H1 (cell line): ENCODE data around the gene CITED4. TPM values are rescaled to one million over a fixed set of nuclear protein-coding genes. Genes with fewer than 3 reads are reported as not detected.

Experiments used
- CTCF ChIA-PET: fragments of 300-600 bp; sonication (Branson Sonifier 250); formaldehyde crosslinking; loops from one replicate; lab custom pipeline; 2021; ENCODE audit not compliant: partially characterized antibody; lab: Charles Lee
- POLR2A ChIA-PET: fragments of 300-600 bp; sonication (Branson Sonifier 250); formaldehyde crosslinking; loops from one replicate; lab custom pipeline; 2021; ENCODE audit warnings: inconsistent platforms; ENCODE audit not compliant: partially characterized antibody; lab: Charles Lee
- DNase-seq, 2 experiments: peaks; one replicate each; pipeline versions ENCODE4 v3.0.0 to v3.0.0-alpha.2; 2010 to 2022; ENCODE audit warnings: low spot score in 2 of 2, low read depth in 1 of 2, mixed read lengths in 1 of 2
- FAIRE-seq: peaks from 2 replicates; lab custom pipeline; 2011; peaks lifted over from hg19 to GRCh38; lab: Jason Lieb, UNC
- H2AFZ ChIP-seq: 2 replicates; pipeline ENCODE4 v1.8.1; 2012; ENCODE audit warnings: low read length, inconsistent platforms
- H2AK5ac ChIP-seq: 2 replicates; pipeline ENCODE4 v1.6.1; 2013; ENCODE audit warnings: low read depth, low read length
- H2BK120ac ChIP-seq: replicated peaks from 2 replicates; pipeline ENCODE3; 2013; ENCODE audit warnings: low read depth, low read length, inconsistent platforms
- H2BK12ac ChIP-seq: 2 replicates; pipeline ENCODE4 v1.6.1; 2013; ENCODE audit warnings: low read depth, low read length
- H2BK15ac ChIP-seq: 2 replicates; pipeline ENCODE4 v1.6.1; 2013; ENCODE audit warnings: low read length
- H2BK20ac ChIP-seq: 2 replicates; pipeline ENCODE4 v1.6.1; 2013; ENCODE audit warnings: low read length
- H2BK5ac ChIP-seq: 2 replicates; pipeline ENCODE4 v1.6.1; 2013; ENCODE audit warnings: low read depth, low read length
- H3K14ac ChIP-seq: 2 replicates; pipeline ENCODE4 v1.6.1; 2013; ENCODE audit warnings: inconsistent platforms; ENCODE audit not compliant: insufficient read length
- H3K18ac ChIP-seq: 2 replicates; pipeline ENCODE4 v1.6.1; 2013; ENCODE audit warnings: low read length; ENCODE audit errors: extremely low read depth
- H3K23ac ChIP-seq: 2 replicates; pipeline ENCODE4 v1.6.1; 2013; ENCODE audit warnings: inconsistent platforms; ENCODE audit not compliant: insufficient read length
- H3K23me2 ChIP-seq: 2 replicates; pipeline ENCODE4 v1.6.1; 2013; ENCODE audit warnings: low read depth, low read length
- H3K27ac ChIP-seq: 2 replicates; pipeline ENCODE4 v1.6.1; 2011; ENCODE audit warnings: low read depth, low read length, inconsistent platforms
- H3K27me3 ChIP-seq, 4 experiments: replicated peaks in 1 of 4; 1 replicate in 1 of 4; 2 replicates in 3 of 4; pipeline versions ENCODE4 v1.6.1 to v1.8.1; 2011 to 2013; ENCODE audit warnings: low read length in 3 of 4, mild to moderate bottlenecking in 3 of 4, inconsistent platforms in 2 of 4, mixed read lengths in 2 of 4, moderate library complexity in 1 of 4; ENCODE audit not compliant: control insufficient read depth in 3 of 4, insufficient read depth in 3 of 4; ENCODE audit errors: extremely low read depth in 1 of 4
- H3K36me3 ChIP-seq, 4 experiments: 2 replicates each; pipeline versions ENCODE4 v1.6.1 to v1.8.1; 2011 to 2013; ENCODE audit warnings: mild to moderate bottlenecking in 4 of 4, low read length in 3 of 4, moderate library complexity in 2 of 4, control low read depth in 1 of 4, inconsistent platforms in 1 of 4; ENCODE audit not compliant: insufficient read depth in 4 of 4, control insufficient read depth in 2 of 4
- H3K4ac ChIP-seq: replicated peaks from 2 replicates; pipeline ENCODE3; 2013; ENCODE audit warnings: low read length, low read depth, mixed read lengths, inconsistent platforms; ENCODE audit not compliant: insufficient read length
- H3K4me1 ChIP-seq, 4 experiments: replicated peaks in 1 of 4; 1 replicate in 1 of 4; 2 replicates in 3 of 4; pipeline versions ENCODE4 v1.6.1 to v1.8.1; 2011 to 2013; ENCODE audit warnings: low read length in 3 of 4, inconsistent platforms in 2 of 4, mixed read lengths in 1 of 4; ENCODE audit not compliant: insufficient read depth in 4 of 4, control insufficient read depth in 3 of 4
- H3K4me2 ChIP-seq, 2 experiments: 2 replicates each; pipeline versions ENCODE4 v1.6.1 to v1.8.1; 2011 to 2013; ENCODE audit warnings: low read depth in 2 of 2, low read length in 2 of 2, control low read depth in 1 of 2, inconsistent platforms in 1 of 2, mild to moderate bottlenecking in 1 of 2; ENCODE audit not compliant: insufficient read depth in 1 of 2
- H3K4me3 ChIP-seq, 4 experiments: fragments of 200-600, 300-600 bp in 1 of 4; sonication (generic), shearing (Covaris generic), sonication (Bioruptor Twin) in 1 of 4; 2 replicates each; pipeline versions ENCODE4 v1.5.1 to v1.8.1; 2011 to 2016; ENCODE audit warnings: low read length in 4 of 4, low read depth in 3 of 4, control low read depth in 2 of 4, inconsistent platforms in 2 of 4, mild to moderate bottlenecking in 2 of 4, mixed read lengths in 1 of 4, moderate library complexity in 1 of 4; ENCODE audit not compliant: insufficient read depth in 2 of 4; ENCODE audit errors: extremely low read depth in 1 of 4
- H3K56ac ChIP-seq: replicated peaks from 2 replicates; pipeline ENCODE3; 2013; ENCODE audit warnings: low read depth, mild to moderate bottlenecking, mixed read lengths, low read length, inconsistent platforms; ENCODE audit not compliant: insufficient read length
- H3K79me1 ChIP-seq: 2 replicates; pipeline ENCODE4 v1.6.1; 2013; ENCODE audit warnings: low read depth, low read length, control low read depth
- H3K79me2 ChIP-seq, 2 experiments: 2 replicates each; pipeline versions ENCODE4 v1.6.1 to v1.8.1; 2012 to 2013; ENCODE audit warnings: low read length in 2 of 2, mild to moderate bottlenecking in 2 of 2, inconsistent platforms in 1 of 2; ENCODE audit not compliant: insufficient read depth in 2 of 2, control insufficient read depth in 1 of 2
- H3K9ac ChIP-seq, 4 experiments: replicated peaks in 1 of 4; 1 replicate in 1 of 4; 2 replicates in 3 of 4; pipeline versions ENCODE4 v1.6.1 to v1.8.1; 2011 to 2013; ENCODE audit warnings: low read depth in 3 of 4, low read length in 3 of 4, control low read depth in 2 of 4, mild to moderate bottlenecking in 2 of 4, moderate library complexity in 2 of 4, inconsistent platforms in 1 of 4; ENCODE audit errors: extremely low read depth in 1 of 4
- H3K9me3 ChIP-seq, 2 experiments: 2 replicates each; pipeline versions ENCODE4 v1.6.1 to v1.8.1; 2012 to 2013; ENCODE audit warnings: mild to moderate bottlenecking in 2 of 2, moderate library complexity in 2 of 2, control low read depth in 1 of 2, inconsistent platforms in 1 of 2, low read depth in 1 of 2, low read length in 1 of 2, mixed read lengths in 1 of 2; ENCODE audit not compliant: insufficient read depth in 2 of 2
- H4K20me1 ChIP-seq, 2 experiments: replicated peaks in 1 of 2; 2 replicates each; pipeline versions ENCODE3 to v1.8.1; 2011 to 2013; ENCODE audit warnings: inconsistent platforms in 2 of 2, low read length in 2 of 2, mild to moderate bottlenecking in 1 of 2; ENCODE audit not compliant: insufficient read depth in 2 of 2, control insufficient read depth in 1 of 2
- H4K5ac ChIP-seq: 2 replicates; pipeline ENCODE4 v1.6.1; 2013; ENCODE audit warnings: low read length, low read depth, mixed read lengths, inconsistent platforms; ENCODE audit not compliant: insufficient read length
- H4K8ac ChIP-seq: 2 replicates; pipeline ENCODE4 v1.8.0; 2013; ENCODE audit warnings: mild to moderate bottlenecking, moderate library complexity, low read length, inconsistent platforms; ENCODE audit not compliant: insufficient read depth; ENCODE audit errors: extremely low read depth
- H4K91ac ChIP-seq: replicated peaks from 2 replicates; pipeline ENCODE3; 2013; ENCODE audit warnings: low read length, mixed read lengths, inconsistent platforms; ENCODE audit not compliant: insufficient read length
- ASH2L ChIP-seq: fragments of 200-600, 300-600 bp; sonication (generic); IDR thresholded peaks from one replicate; pipeline ENCODE4 v1.7.1; 2017; ENCODE audit warnings: low read length
- BACH1 ChIP-seq: IDR thresholded peaks from 2 replicates; pipeline ENCODE4 v1.6.1; 2012; ENCODE audit warnings: low read length, improper control_type of control experiment
- CBX5 ChIP-seq: fragments of 300-800, 300-1000 bp; sonication (generic); IDR thresholded peaks from 2 replicates; pipeline ENCODE4 v1.7.1; 2016; ENCODE audit warnings: antibody characterized with exemption, low read length, low read depth
- CHD1 ChIP-seq: IDR thresholded peaks from 2 replicates; pipeline ENCODE4 v1.6.1; 2012; ENCODE audit warnings: low read depth, low read length, improper control_type of control experiment
- EGR1 ChIP-seq: IDR thresholded peaks from 2 replicates; pipeline ENCODE4 v1.6.1; 2011; ENCODE audit warnings: low read depth, low read length, borderline replicate concordance
- FOSL1 ChIP-seq: IDR thresholded peaks from 2 replicates; pipeline ENCODE4 v1.6.1; 2011; ENCODE audit warnings: mild to moderate bottlenecking, low read depth, low read length, moderate library complexity; ENCODE audit not compliant: insufficient read depth
- GABPA ChIP-seq: IDR thresholded peaks from 2 replicates; pipeline ENCODE4 v1.6.1; 2011; ENCODE audit warnings: mild to moderate bottlenecking, low read length, moderate library complexity, borderline replicate concordance; ENCODE audit not compliant: insufficient read depth
- NANOG ChIP-seq: IDR thresholded peaks from 2 replicates; pipeline ENCODE4 v1.6.1; 2011; ENCODE audit warnings: low read length, low read depth, mild to moderate bottlenecking, inconsistent platforms; ENCODE audit not compliant: insufficient read depth, poor library complexity, severe bottlenecking
- POLR2A ChIP-seq, 2 experiments: IDR thresholded peaks; 1 replicate in 1 of 2; 2 replicates in 1 of 2; pipeline ENCODE4 v1.6.1; 2011; ENCODE audit warnings: low read depth in 2 of 2, low read length in 2 of 2, mild to moderate bottlenecking in 2 of 2; ENCODE audit errors: control extremely low read depth in 1 of 2
- RAD21 ChIP-seq, 2 experiments: IDR thresholded peaks in 1 of 2; conservative IDR thresholded peaks in 1 of 2; 2 replicates each; pipeline ENCODE4 v1.6.1; 2011; ENCODE audit warnings: low read depth in 2 of 2, low read length in 2 of 2, improper control_type of control experiment in 1 of 2, inconsistent platforms in 1 of 2, mild to moderate bottlenecking in 1 of 2, moderate library complexity in 1 of 2
- RFX5 ChIP-seq: IDR thresholded peaks from 2 replicates; pipeline ENCODE4 v1.6.1; 2011; ENCODE audit warnings: low read depth, low read length, improper control_type of control experiment, borderline replicate concordance
- SIN3A ChIP-seq, 2 experiments: IDR thresholded peaks in 1 of 2; conservative IDR thresholded peaks in 1 of 2; 2 replicates each; pipeline ENCODE4 v1.6.1; 2011 to 2012; ENCODE audit warnings: low read length in 2 of 2, improper control_type of control experiment in 1 of 2, low read depth in 1 of 2, mild to moderate bottlenecking in 1 of 2
- SP2 ChIP-seq: IDR thresholded peaks from 2 replicates; pipeline ENCODE4 v1.6.1; 2012; ENCODE audit warnings: mild to moderate bottlenecking, low read length, inconsistent platforms
- TAF1 ChIP-seq: IDR thresholded peaks from 2 replicates; pipeline ENCODE4 v1.6.1; 2011; ENCODE audit warnings: mild to moderate bottlenecking, low read depth, low read length
- YY1 ChIP-seq: IDR thresholded peaks from 2 replicates; pipeline ENCODE4 v1.6.1; 2011; ENCODE audit warnings: low read depth, mild to moderate bottlenecking, low read length
- WGBS, 2 experiments: shearing (Covaris generic) in 1 of 2; methylation state at CpG; one replicate each; pipeline versions ENCODE4 v1.1.6 to v1.1.7; 2013 to 2015; ENCODE audit warnings: low lambda C conversion rate in 2 of 2, mixed read lengths in 2 of 2, inconsistent platforms in 1 of 2, low coverage in 1 of 2, missing lambda C conversion rate in 1 of 2; ENCODE audit not compliant: insufficient replicate concordance in 2 of 2, insufficient coverage in 1 of 2, insufficient read length in 1 of 2; ENCODE audit errors: extremely low coverage in 1 of 2, missing lambda C conversion rate in 1 of 2; 5-methylcytosine and 5-hydroxymethylcytosine counted together
- polyA plus RNA-seq, 7 experiments: library from polyadenylated mRNA; depleted of rRNA in 3 of 7; stranded (reverse) in 5 of 7; unstranded in 2 of 7; fragments of >200 nt in 5 of 7; fragments of 200-250 nt in 2 of 7; gene quantifications; 1 replicate in 5 of 7; 2 replicates in 1 of 7; 4 replicates in 1 of 7; pipeline versions ENCODE4 v1.2.1 to v1.2.3, GENCODE V29; 2011 to 2013; ENCODE audit warnings: missing spikeins in 2 of 7, mixed read lengths in 2 of 7
- total RNA-seq: library from RNA; stranded (reverse); fragmentation: NEBNext Ultra II Directional; extraction: Animal tissue kit (Norgen Biotek cat#: 25700); gene quantifications from 2 replicates; pipeline ENCODE4 v1.2.1, GENCODE V29; 2021

CITED4 gene
- total and polyA plus RNA-seq, 2 of the 8 experiments (the other 6 are each of a cell fraction or from before 2014, with no cell fraction given): 5.4 to 16.3 TPM

- Histone ChIP-seq H3K14ac (no peak overlapping the region), H4K20me1 (no peaks in the 10 kb centered on the region), H2BK5ac (no peak overlapping the region), H2BK120ac (no peak overlapping the region), H3K56ac (no peak overlapping the region), H2AK5ac (no peak overlapping the region), H4K5ac (no peak overlapping the region), H3K4me3 (no peak overlapping the region), H3K79me1 (no peaks in the 10 kb centered on the region), H3K9me3 (peaks cover 5 to 6% of the 10 kb centered on the region in 2 experiments; a peak in 3 of 4 replicates), H3K36me3 (no peaks in the 10 kb centered on the region), H3K79me2 (no peaks in the 10 kb centered on the region), H2BK12ac (no peak overlapping the region), H3K9ac (no peak overlapping the region), H2BK15ac (no peak overlapping the region), H3K4ac (no peak overlapping the region), H3K27ac (no peak overlapping the region), H3K4me2 (no peak overlapping the region), H2BK20ac (no peak overlapping the region), H4K91ac (no peak overlapping the region), H3K4me1 (peaks cover 0 to under 1% (median 0%) of the 10 kb centered on the region in 4 experiments; a peak in 1 of 7 replicates), H3K23me2 (no peaks in the 10 kb centered on the region), H4K8ac (no peak overlapping the region), H3K23ac (no peak overlapping the region), H3K27me3 (no peaks in the 10 kb centered on the region), H2AFZ (no peak overlapping the region), H3K18ac (no peak overlapping the region)
- CTCF ChIA-PET: interaction anchor here (0.6 to 8.0 kb wide), 4 partner anchors 10 to 260 kb away, joined by 3 to 83 read pairs (median 4); partner anchors contain the start of gene CITED4
- DNase-seq: no peak
- POLR2A ChIA-PET: interaction anchor here (2.3 kb wide), 1 partner anchor 10 kb away, joined by 6 read pairs; the partner anchor contains the start of gene CITED4
- WGBS, 2 experiments: 86% methylated on average over 3 of the region's 3 CpGs; no CpG with 5 or more reads in 1 of the 2 experiments
- no peak for FAIRE-seq
- TF ChIP-seq RFX5: no peak
- TF ChIP-seq SP2: no peak
- TF ChIP-seq ASH2L: no peak
- no peak for TF ChIP-seq TAF1
- no peak for TF ChIP-seq GABPA
- no peak for TF ChIP-seq CBX5
- TF ChIP-seq CHD1: no peak
- TF ChIP-seq FOSL1: no peak
- TF ChIP-seq YY1: no peak
- no peak for TF ChIP-seq RAD21 (IDR thresholded peaks at IDR 0.05 in 1 of 2, conservative IDR thresholded peaks at IDR 0.05 in 1 of 2; ENCODE audit: low read depth in 2 of 2, low read length in 2 of 2)
- TF ChIP-seq SIN3A (conservative IDR thresholded peaks at IDR 0.05 in 1 of 2, IDR thresholded peaks at IDR 0.05 in 1 of 2; ENCODE audit: low read depth in 1 of 2, low read length in 2 of 2): no peak
- no peak for TF ChIP-seq BACH1
- TF ChIP-seq EGR1: no peak
- TF ChIP-seq NANOG: no peak
- TF ChIP-seq POLR2A (IDR thresholded peaks at IDR 0.05; ENCODE audit: control extremely low read depth in 1 of 2, low read depth in 2 of 2, low read length in 2 of 2): no peak
These were observed 10.1 kb upstream of the CITED4 start for GRCh38 chr1:40872276-40872675.
